ENCODE measurements around the gene TTC7B.

DNA sequence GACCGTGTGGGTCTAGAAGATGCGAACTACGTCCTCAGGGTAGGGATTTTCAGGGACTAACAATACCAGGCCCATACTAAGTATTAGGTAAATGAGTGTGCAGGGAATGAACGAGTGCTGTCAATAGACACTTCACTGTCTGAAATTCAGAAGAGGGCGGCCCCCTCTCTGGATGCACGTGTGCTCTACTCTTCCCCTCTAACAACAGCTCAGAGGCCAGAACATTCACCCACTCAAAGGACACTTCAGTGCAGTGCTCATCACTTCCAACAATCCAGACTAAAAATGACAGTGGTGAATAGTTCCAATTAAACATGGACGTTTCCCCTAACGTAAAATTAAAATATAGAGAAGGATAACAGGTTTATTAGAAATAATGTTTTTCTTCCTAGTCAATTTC lies 219.5 kb downstream of the TTC7B start:
- TF ChIP-seq, protein P1, sequence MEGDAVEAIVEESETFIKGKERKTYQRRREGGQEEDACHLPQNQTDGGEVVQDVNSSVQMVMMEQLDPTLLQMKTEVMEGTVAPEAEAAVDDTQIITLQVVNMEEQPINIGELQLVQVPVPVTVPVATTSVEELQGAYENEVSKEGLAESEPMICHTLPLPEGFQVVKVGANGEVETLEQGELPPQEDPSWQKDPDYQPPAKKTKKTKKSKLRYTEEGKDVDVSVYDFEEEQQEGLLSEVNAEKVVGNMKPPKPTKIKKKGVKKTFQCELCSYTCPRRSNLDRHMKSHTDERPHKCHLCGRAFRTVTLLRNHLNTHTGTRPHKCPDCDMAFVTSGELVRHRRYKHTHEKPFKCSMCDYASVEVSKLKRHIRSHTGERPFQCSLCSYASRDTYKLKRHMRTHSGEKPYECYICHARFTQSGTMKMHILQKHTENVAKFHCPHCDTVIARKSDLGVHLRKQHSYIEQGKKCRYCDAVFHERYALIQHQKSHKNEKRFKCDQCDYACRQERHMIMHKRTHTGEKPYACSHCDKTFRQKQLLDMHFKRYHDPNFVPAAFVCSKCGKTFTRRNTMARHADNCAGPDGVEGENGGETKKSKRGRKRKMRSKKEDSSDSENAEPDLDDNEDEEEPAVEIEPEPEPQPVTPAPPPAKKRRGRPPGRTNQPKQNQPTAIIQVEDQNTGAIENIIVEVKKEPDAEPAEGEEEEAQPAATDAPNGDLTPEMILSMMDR (IDR thresholded peaks at IDR 0.05; ENCODE audit: extremely low read depth in 1 of 2, insufficient read depth in 1 of 2, low read depth in 1 of 2, low read length in 2 of 2) = no peak
- TF ChIP-seq POLR2A (IDR thresholded peaks at IDR 0.05; ENCODE audit: low read depth, low read length) (no peak), POLR2AphosphoS5 (IDR thresholded peaks at IDR 0.05; ENCODE audit: insufficient read depth, low read depth, low read length) (no peak)

Measured in endothelial cell of umbilical vein (primary cell).